Body of pancreas (tissue), 4 donors: ENCODE data around the gene TSHZ2.

Experiments
- POLR2A ChIP-seq, 3 donors: fragments of 450-650 bp; IDR thresholded peaks; one replicate each; pipeline ENCODE4 v1.6.1; 2016; ENCODE audit warnings: antibody characterized with exemption in 3 of 3, mild to moderate bottlenecking in 2 of 3
- TF ChIP-seq, protein P1 (sequence below), 7 experiments: fragments of 450-650 bp in 4 of 7; fragments of 200-600 bp in 3 of 7; sonication (generic) in 3 of 7; IDR thresholded peaks; one replicate each; pipeline ENCODE4 v1.5.1; 2016 to 2019; ENCODE audit warnings: antibody characterized with exemption in 7 of 7

GRCh38 chr20:53136473-53136872 lies 164.3 kb downstream of the TSHZ2 start:
- TF ChIP-seq, protein P1, sequence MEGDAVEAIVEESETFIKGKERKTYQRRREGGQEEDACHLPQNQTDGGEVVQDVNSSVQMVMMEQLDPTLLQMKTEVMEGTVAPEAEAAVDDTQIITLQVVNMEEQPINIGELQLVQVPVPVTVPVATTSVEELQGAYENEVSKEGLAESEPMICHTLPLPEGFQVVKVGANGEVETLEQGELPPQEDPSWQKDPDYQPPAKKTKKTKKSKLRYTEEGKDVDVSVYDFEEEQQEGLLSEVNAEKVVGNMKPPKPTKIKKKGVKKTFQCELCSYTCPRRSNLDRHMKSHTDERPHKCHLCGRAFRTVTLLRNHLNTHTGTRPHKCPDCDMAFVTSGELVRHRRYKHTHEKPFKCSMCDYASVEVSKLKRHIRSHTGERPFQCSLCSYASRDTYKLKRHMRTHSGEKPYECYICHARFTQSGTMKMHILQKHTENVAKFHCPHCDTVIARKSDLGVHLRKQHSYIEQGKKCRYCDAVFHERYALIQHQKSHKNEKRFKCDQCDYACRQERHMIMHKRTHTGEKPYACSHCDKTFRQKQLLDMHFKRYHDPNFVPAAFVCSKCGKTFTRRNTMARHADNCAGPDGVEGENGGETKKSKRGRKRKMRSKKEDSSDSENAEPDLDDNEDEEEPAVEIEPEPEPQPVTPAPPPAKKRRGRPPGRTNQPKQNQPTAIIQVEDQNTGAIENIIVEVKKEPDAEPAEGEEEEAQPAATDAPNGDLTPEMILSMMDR (IDR thresholded peaks at IDR 0.05): no peak
- no peak for TF ChIP-seq POLR2A (IDR thresholded peaks at IDR 0.05)
